NB4 (cell line): ENCODE measurements around the gene ZNF786.
A peak's percentile ranks its signal among the peaks of the same experiment; 100 is the strongest.
"Not testable (repeated sequence)": the region's sequence is repeated elsewhere in the genome, so short reads cannot be mapped to it uniquely, and the experiment has no call there.

ENCODE experiments used
- DNase-seq: peaks from one replicate; pipeline ENCODE4 v3.0.0; 2010; ENCODE audit warnings: low read depth
- H3K4me3 ChIP-seq: one replicate; pipeline ENCODE4 v1.5.1; 2011; ENCODE audit warnings: mild to moderate bottlenecking, low read depth, low read length, moderate library complexity
- CTCF ChIP-seq: IDR thresholded peaks from one replicate; pipeline ENCODE4 v1.5.1; 2012; ENCODE audit warnings: low read depth, low read length
- MAX ChIP-seq: IDR thresholded peaks from 2 replicates; pipeline ENCODE4 v1.6.1; 2011; ENCODE audit warnings: low read depth, low read length
- MYC ChIP-seq: IDR thresholded peaks from 2 replicates; pipeline ENCODE4 v1.6.1; 2011; ENCODE audit warnings: low read depth, low read length
- POLR2A ChIP-seq: IDR thresholded peaks from 2 replicates; pipeline ENCODE4 v1.6.1; 2011; ENCODE audit warnings: mild to moderate bottlenecking; ENCODE audit not compliant: insufficient read length; ENCODE audit errors: extremely low read depth

Gene ZNF786

GRCh38 chr7:149036676-149037075 is 53.8 kb downstream of the ZNF786 start:
- no peak overlapping the region for H3K4me3 ChIP-seq
- TF ChIP-seq CTCF (no peak), MAX (no peak), MYC (no peak), POLR2A (no peak)
- DNase-seq: no peak

GRCh38 chr7:149031353-149031910 is 59.1 kb downstream of the ZNF786 start:
- no peak overlapping the region for H3K4me3 ChIP-seq
- TF ChIP-seq MYC (no peak), MAX (no peak), POLR2A (no peak), CTCF (no peak)
- DNase-seq: no peak

- not testable (repeated sequence) for DNase-seq, H3K4me3 ChIP-seq
Observed at GRCh38 chr7:149030439-149030838, 60.1 kb downstream of the ZNF786 start.

GRCh38 chr7:149028346-149029109 is 62.0 kb downstream of the ZNF786 start, which contains the start of gene PDIA4:
TSS of gene PDIA4 (minus strand) at chr7:149028505. CDS start at chr7:149028408, 97 bp downstream.
- H3K4me3 ChIP-seq: peak within 1 kb of the TSS; percentile 90
- DNase-seq: peak; percentile 100
- TF ChIP-seq MAX: peak; percentile 98
- peak; percentile 79 for TF ChIP-seq POLR2A
- TF ChIP-seq CTCF: peak; percentile 2
- peak; percentile 98 for TF ChIP-seq MYC

GRCh38 chr7:149027611-149028345 is 62.7 kb downstream of the ZNF786 start:
- peak overlapping the region; percentile 90 for H3K4me3 ChIP-seq
- DNase-seq: peak; percentile 33
- TF ChIP-seq CTCF: no peak
- no peak for TF ChIP-seq MAX
- TF ChIP-seq MYC: no peak
- no peak for TF ChIP-seq POLR2A

- DNase-seq: no peak
- TF ChIP-seq MYC (no peak), CTCF (no peak), POLR2A (no peak), MAX (no peak)
- H3K4me3 ChIP-seq: peak overlapping the region; percentile 90
Observed at GRCh38 chr7:149027055-149027454, 63.5 kb downstream of the ZNF786 start.
